ENCODE data around the gene PCDHGA3. TPM values are rescaled to one million over a fixed set of nuclear protein-coding genes. Genes with fewer than 3 reads are reported as not detected.

PCDHGA3 gene
- polyA plus RNA-seq, 1 donor from 2014 or later, result 0.26 TPM

GRCh38 chr5:141322261-141322660 lies 21.4 kb upstream of the PCDHGA3 start:
- no peak for TF ChIP-seq POLR2AphosphoS5 (IDR thresholded peaks at IDR 0.05)
- TF ChIP-seq EZH2 (IDR thresholded peaks at IDR 0.05; ENCODE audit: borderline replicate concordance, insufficient read depth, low read length, poor library complexity, severe bottlenecking), result no peak
- TF ChIP-seq RAD21 (conservative IDR thresholded peaks at IDR 0.05), result no peak
- TF ChIP-seq CTCF (IDR thresholded peaks at IDR 0.05; ENCODE audit: poor library complexity, severe bottlenecking), result no peak
- no peak for TF ChIP-seq TAF1 (IDR thresholded peaks at IDR 0.05; ENCODE audit: low read depth)
- no peak for TF ChIP-seq MXI1 (conservative IDR thresholded peaks at IDR 0.05; ENCODE audit: poor library complexity, severe bottlenecking)
- TF ChIP-seq EP300 (conservative IDR thresholded peaks at IDR 0.05; ENCODE audit: poor library complexity, severe bottlenecking), result no peak
- TF ChIP-seq REST (IDR thresholded peaks at IDR 0.05; ENCODE audit: borderline replicate concordance), result no peak
- no peak for TF ChIP-seq SMC3 (conservative IDR thresholded peaks at IDR 0.05; ENCODE audit: poor library complexity)
- Histone ChIP-seq H3K9ac (ENCODE audit: low read length) (no peak overlapping the region), H4K20me1 (ENCODE audit: insufficient read depth) (no peaks in the 10 kb centered on the region), H3K27ac (ENCODE audit: low read length) (no peak overlapping the region), H3K27me3 (ENCODE audit: insufficient read depth, low read depth, low read length) (no peaks in the 10 kb centered on the region), H3K4me2 (ENCODE audit: low read length) (no peak overlapping the region), H3K36me3 (ENCODE audit: insufficient read depth, low read length) (peaks cover 16% of the 10 kb centered on the region), H2AFZ (ENCODE audit: low read depth, low read length) (no peak overlapping the region), H3F3A (ENCODE audit: insufficient read depth, low read length, poor library complexity, severe bottlenecking) (peaks cover 14% of the 10 kb centered on the region), H3K9me2 (ENCODE audit: insufficient read depth, low read length) (no peaks in the 10 kb centered on the region), H3K79me2 (replicated peaks; ENCODE audit: insufficient read depth, low read length) (peaks cover 13% of the 10 kb centered on the region), H3K4me3 (ENCODE audit: low read length) (no peak overlapping the region), H3K9me3 (ENCODE audit: low read length) (peaks cover 22% of the 10 kb centered on the region)

GRCh38 chr5:141326088-141326854 lies 17.4 kb upstream of the PCDHGA3 start:
- no peaks in the 10 kb centered on the region for H3K9me2 ChIP-seq (ENCODE audit: insufficient read depth, low read length)
- H3K4me2 ChIP-seq (ENCODE audit: low read length), result no peak overlapping the region
- H3K36me3 ChIP-seq (ENCODE audit: insufficient read depth, low read length), result no peaks in the 10 kb centered on the region
- no peak overlapping the region for H2AFZ ChIP-seq (ENCODE audit: low read depth, low read length)
- H4K20me1 ChIP-seq (ENCODE audit: insufficient read depth), result no peaks in the 10 kb centered on the region
- peaks cover 2% of the 10 kb centered on the region for H3K9me3 ChIP-seq (ENCODE audit: low read length)
- no peaks in the 10 kb centered on the region for H3F3A ChIP-seq (ENCODE audit: insufficient read depth, low read length, poor library complexity, severe bottlenecking)
- no peak overlapping the region for H3K9ac ChIP-seq (ENCODE audit: low read length)
- H3K4me3 ChIP-seq (ENCODE audit: low read length), result no peak overlapping the region
- H3K79me2 ChIP-seq (replicated peaks; ENCODE audit: insufficient read depth, low read length), result no peaks in the 10 kb centered on the region
- H3K27me3 ChIP-seq (ENCODE audit: insufficient read depth, low read depth, low read length), result no peaks in the 10 kb centered on the region
- H3K27ac ChIP-seq (ENCODE audit: low read length), result no peak overlapping the region
- TF ChIP-seq REST (IDR thresholded peaks at IDR 0.05; ENCODE audit: borderline replicate concordance) (no peak), RAD21 (conservative IDR thresholded peaks at IDR 0.05) (no peak), EP300 (conservative IDR thresholded peaks at IDR 0.05; ENCODE audit: poor library complexity, severe bottlenecking) (no peak), EZH2 (IDR thresholded peaks at IDR 0.05; ENCODE audit: borderline replicate concordance, insufficient read depth, low read length, poor library complexity, severe bottlenecking) (no peak), MXI1 (conservative IDR thresholded peaks at IDR 0.05; ENCODE audit: poor library complexity, severe bottlenecking) (no peak), SMC3 (conservative IDR thresholded peaks at IDR 0.05; ENCODE audit: poor library complexity) (no peak), TAF1 (IDR thresholded peaks at IDR 0.05; ENCODE audit: low read depth) (no peak), POLR2AphosphoS5 (IDR thresholded peaks at IDR 0.05) (no peak), CTCF (IDR thresholded peaks at IDR 0.05; ENCODE audit: poor library complexity, severe bottlenecking) (no peak)
